HG02642 (cell line): ENCODE results near the gene TMBIM1.
A peak's percentile ranks its signal among the peaks of the same experiment; 100 is the strongest.

Experiments
- ATAC-seq: cut with Tn5 transposase; IDR thresholded peaks from one replicate; pipeline ENCODE4 v1.9.1; 2021; ENCODE audit warnings: mild to moderate bottlenecking; ENCODE audit not compliant: unreplicated experiment, poor library complexity

TMBIM1 gene, protein sequence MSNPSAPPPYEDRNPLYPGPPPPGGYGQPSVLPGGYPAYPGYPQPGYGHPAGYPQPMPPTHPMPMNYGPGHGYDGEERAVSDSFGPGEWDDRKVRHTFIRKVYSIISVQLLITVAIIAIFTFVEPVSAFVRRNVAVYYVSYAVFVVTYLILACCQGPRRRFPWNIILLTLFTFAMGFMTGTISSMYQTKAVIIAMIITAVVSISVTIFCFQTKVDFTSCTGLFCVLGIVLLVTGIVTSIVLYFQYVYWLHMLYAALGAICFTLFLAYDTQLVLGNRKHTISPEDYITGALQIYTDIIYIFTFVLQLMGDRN

GRCh38 chr2:218292048-218293014 lies at the start of gene TMBIM1:
TSS of gene TMBIM1 (minus strand) at chr2:218292503. CDS start at chr2:218282141, 10,362 bp downstream.
- ATAC-seq, result peak; percentile 76

DNA sequence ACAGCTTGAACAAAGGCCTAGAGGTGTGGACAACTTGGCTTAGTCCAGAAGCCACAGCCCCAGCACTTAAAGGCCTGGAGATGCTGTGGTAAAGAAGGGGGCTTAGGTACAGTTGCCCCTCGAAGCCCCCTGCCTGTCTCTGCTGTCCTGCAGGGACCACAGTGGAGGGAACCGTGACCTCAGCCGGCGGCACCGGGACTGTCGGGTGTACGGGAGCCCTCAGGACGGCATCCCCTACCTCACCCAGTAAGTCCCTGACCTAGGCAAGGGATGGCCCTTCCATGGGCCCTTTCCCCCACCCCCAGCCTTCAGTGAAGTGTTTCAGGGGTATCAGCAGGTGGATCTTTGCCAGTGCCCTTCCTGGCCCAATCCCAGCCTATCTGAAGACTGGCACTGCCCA lies 49.1 kb upstream of the TMBIM1 start:
- ATAC-seq, result no peak

DNA sequence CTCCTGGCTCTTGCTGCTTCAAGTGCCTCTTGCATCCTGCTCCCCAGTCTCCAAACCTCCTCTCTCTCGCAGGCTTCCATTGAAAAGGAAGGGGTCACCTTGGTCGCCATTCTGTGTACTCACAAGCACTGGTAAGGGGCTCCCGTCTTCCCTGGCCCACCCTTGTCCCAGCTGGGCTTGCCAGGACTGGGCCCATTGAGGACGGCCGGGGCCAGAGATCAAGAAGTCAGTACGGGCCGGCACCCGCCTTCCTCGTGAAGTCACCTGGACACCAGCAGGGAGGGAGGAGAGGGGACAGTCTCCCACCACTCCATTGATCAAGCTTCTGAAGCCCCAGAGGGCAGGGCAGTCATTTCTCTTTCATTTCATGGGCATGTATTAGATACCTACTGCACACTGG lies 48.4 kb upstream of the TMBIM1 start:
- no peak for ATAC-seq

DNA sequence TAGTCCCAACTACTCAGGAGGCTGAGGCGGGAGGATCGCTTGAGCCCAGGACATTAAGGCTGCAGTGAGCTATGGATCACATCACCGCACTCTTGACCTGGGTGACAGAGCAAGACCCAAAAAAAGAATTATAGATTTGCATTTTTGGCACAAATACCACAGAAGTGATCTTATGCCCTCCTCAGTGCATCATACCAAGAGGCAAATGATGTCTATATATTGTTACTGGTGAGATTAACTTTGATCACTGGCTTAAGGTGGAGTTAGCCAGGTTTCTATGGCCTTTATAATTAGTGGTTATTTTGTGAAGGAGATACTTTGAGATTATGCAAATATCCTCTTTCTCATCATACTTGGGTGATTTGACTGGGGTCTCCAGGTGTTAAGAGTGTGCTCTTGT lies 42.2 kb upstream of the TMBIM1 start:
- ATAC-seq, result no peak

DNA sequence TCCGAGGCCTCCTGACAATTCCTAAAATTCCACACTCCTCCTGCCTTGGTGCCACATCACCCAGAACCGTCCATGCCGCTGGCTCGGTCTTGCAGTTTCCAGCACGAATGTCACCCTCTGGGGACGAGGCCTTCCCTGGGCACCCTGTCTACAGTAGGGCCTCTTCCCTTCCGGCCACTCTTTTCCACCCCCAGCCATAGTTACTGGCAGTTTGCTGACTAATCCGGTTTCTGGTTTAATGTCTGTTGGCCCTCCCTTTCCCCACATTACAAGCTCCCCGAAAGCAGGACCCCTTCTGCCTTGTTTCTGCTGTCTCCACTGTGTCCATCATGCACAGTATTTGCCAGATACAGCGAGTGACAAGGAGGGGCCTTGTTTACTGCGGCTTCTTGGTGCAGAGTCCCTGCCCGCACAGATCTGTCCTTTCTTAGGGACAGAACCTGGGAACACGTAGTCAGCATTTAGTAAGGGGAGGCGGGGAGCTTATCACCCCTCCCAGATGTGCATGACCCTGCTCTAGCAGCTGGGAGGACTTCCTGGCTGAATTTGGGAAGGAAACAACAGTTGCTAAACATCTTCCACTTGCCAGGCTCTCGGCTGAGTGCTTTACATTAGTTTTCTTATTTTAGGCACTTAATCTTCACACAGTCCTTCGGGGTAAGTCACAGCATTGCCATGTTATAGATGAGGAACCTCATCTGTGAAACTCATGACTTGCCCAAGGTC lies 40.8 kb upstream of the TMBIM1 start:
- ATAC-seq, result no peak

- ATAC-seq, result no peak
Observed at GRCh38 chr2:218332288-218332687, 40.0 kb upstream of the TMBIM1 start.

DNA sequence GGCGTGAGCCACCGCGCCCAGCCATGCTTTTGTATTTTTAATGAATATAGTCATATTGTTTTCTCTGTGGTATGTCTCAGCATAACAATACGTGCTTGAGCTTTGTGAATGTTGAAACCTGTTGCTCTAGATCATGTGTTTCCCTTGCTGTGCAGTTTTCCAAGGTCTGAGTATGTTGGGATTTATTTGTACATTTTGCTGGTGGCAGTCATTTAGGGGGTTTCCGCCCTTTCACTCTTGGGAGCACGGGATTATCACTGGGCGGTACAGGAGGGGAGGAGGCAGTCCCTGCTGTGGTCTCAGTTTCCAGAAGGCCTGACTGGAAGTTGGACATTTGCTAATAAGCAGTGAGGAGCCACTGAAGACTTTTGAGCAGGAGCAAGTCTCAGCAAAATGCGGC lies 39.4 kb upstream of the TMBIM1 start:
- no peak for ATAC-seq

DNA sequence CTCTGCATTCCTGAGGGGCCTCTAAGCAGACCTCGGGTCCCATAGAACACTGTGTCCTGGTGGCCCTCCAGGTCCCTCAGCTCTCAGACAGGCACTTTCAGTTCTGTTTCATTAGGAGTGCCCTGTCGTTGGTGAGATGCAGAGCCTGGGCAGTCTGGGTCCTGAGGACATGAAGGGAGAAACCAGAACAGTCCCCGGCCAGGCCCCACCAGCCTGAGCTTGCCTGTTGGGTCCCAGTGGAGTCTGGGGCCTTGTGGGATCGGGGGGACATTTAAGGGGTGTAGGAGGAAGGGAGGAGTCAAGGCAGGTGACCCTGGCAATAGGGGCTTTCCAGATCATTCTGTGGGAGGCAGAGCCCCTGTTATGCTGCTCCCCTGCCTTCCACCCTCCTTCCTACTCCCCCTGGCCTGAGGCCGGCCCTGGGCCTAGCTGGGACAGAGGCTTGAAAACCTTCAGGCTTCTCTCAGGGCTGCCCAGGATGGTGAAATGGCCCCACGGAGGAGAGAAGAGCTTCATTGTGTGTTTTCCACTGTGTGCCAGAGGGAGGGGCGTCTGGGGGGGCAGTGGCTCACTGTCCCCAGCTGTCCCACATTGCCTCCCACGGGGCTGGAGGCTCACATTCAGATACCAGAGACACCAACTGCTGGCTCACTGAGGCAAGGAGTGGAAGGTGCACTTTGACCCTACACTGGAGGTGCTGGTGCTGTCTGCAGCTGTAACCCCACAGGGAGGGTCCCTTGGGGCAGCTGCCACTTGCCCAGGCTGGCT lies 37.7 kb upstream of the TMBIM1 start:
- peak; percentile 52 for ATAC-seq

GRCh38 chr2:218329027-218329825 lies 36.9 kb upstream of the TMBIM1 start:
- ATAC-seq, result peak; percentile 58

- ATAC-seq, result no peak
Observed at GRCh38 chr2:218328294-218328693, 36.0 kb upstream of the TMBIM1 start.

GRCh38 chr2:218327451-218328210 lies 35.3 kb upstream of the TMBIM1 start:
- no peak for ATAC-seq

GRCh38 chr2:218326315-218326714 lies 34.0 kb upstream of the TMBIM1 start:
- ATAC-seq, result no peak

DNA sequence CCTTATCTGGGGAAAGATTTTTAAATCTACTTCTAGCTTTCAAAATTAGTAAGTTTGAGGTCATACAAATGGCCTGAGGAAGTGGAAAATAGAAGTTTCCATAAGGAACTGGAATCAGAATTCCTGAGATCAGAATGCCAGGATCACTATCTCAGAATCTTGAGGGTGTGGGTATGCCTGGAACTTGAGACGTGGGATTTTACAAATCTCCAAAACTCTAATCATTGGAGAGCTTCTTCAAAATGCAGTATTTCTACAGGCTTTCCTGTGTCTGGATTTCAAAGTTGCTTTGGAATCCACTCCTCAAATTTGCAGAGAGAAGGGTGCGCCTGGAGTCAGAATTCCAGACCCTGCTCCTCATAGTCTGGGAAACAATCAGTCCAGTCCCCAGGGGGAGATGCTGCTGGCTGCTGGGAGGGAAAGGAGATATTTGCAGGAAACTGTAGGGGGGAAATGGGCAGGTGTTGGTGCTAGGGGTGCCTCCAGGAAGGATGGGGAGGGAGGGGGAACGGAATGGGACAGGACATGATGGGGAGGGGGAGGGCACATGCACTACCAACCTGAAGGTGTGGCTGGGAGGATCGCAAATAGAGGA lies 33.4 kb upstream of the TMBIM1 start:
- ATAC-seq, result no peak

- no peak for ATAC-seq
Observed at GRCh38 chr2:218323526-218324472, 31.5 kb upstream of the TMBIM1 start.

DNA sequence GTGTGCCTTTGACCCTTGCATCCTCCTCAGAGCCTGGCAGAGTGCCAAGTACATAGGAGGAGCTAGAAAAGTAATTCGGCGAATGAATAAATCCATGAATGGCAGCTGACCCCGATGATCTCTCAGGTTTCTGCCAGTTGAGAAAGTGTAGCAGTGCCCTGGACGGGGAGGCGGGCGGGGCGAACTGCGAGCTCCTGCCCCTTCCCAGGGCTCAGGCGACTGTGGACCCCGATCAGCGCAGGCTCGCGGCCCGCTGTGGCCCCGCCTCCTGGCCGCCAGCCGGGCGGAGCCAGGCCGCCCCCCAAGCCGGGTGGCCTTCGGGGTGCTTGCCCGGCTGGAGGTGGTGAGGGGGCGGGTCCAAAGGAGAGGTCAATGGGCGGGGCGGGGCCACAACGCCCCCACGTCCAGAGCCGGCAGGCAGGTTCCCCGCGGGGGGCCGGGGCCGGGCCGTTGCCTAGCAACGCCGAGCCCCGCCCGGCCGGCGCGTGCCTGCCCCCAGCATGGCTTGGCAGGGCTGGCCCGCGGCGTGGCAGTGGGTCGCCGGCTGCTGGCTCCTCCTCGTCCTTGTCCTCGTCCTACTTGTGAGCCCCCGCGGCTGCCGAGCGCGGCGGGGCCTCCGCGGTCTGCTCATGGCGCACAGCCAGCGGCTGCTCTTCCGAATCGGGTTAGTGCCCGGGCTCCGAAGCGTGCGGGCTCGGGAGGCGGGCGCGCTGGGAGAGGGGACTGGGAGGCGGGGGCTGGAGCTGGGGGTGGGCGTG lies 30.6 kb upstream of the TMBIM1 start:
- ATAC-seq, result peak; percentile 81

GRCh38 chr2:218320704-218321336 lies 28.5 kb upstream of the TMBIM1 start:
- no peak for ATAC-seq
